Gastrocnemius medialis (tissue), 4 donors: ENCODE results near the gene PPARG.

Source experiments
- CTCF ChIP-seq, 5 experiments: fragments of 450-650 bp in 3 of 5; fragments of 200-600 bp in 2 of 5; sonication (generic) in 2 of 5; IDR thresholded peaks in 4 of 5; conservative IDR thresholded peaks in 1 of 5; 1 replicate in 4 of 5; 2 replicates in 1 of 5; pipeline ENCODE4 v1.5.1; 2016 to 2019; ENCODE audit warnings: antibody characterized with exemption in 5 of 5, mild to moderate bottlenecking in 3 of 5, moderate library complexity in 3 of 5
- POLR2A ChIP-seq, 2 donors: fragments of 450-650 bp; IDR thresholded peaks; one replicate each; pipeline ENCODE4 v1.6.1; 2017; ENCODE audit warnings: antibody characterized with exemption in 2 of 2, mild to moderate bottlenecking in 2 of 2, moderate library complexity in 2 of 2

GRCh38 chr3:12478326-12478725 is 189.5 kb downstream of the PPARG start:
- no peak for TF ChIP-seq POLR2A (IDR thresholded peaks at IDR 0.05)
- TF ChIP-seq CTCF (IDR thresholded peaks at IDR 0.05 in 4 of 5, conservative IDR thresholded peaks at IDR 0.05 in 1 of 5) = no peak
